Stomach (tissue), 4 donors: ENCODE data around the gene MCAT.

ENCODE experiments used
- POLR2A ChIP-seq, 4 donors: fragments of 450-650 bp; IDR thresholded peaks; one replicate each; pipeline ENCODE4 v1.6.1; 2016; ENCODE audit warnings: antibody characterized with exemption in 4 of 4, control low read depth in 2 of 4, mild to moderate bottlenecking in 1 of 4, moderate library complexity in 1 of 4
- TF ChIP-seq, protein P1 (sequence below), 7 experiments: fragments of 450-650 bp in 4 of 7; fragments of 200-600 bp in 3 of 7; sonication (generic) in 3 of 7; IDR thresholded peaks; one replicate each; pipeline ENCODE4 v1.5.1; 2016 to 2019; ENCODE audit warnings: antibody characterized with exemption in 7 of 7, control low read depth in 2 of 7, mild to moderate bottlenecking in 1 of 7

DNA sequence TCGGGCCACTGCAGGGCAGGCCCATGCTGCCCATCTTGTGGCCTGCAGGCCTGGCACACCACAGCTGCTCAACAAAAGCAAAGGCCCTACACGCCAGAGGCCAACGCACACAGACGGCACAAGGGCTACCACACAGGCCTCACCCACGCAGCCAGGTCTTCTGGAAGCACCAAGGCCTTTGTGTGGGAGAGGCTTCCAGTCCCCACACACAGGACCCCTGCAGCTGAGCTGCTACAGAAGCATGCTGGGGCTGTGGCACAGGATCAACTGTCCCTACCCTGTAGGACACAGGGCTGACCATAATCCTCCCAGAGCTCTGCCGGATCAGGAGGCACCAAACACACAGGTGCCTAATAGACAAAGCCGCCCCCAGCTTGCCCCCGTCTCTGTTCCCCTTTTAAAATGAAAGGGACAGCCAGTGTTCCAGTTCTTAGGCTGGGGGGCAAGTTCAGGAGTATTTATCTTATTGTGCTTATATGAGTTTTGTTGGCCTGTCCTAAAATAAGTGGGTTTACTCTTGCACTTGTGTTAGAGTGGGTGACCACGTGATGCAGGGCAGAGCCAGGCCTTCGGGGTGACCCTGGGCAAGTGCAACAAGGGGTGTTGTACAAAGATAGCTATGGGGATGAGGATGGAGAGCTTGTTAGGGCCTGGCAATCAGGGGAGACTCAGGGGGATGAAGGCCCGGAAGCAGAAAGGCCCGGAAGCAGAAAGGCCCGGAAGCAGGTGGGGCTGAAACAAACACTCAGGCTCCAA is 38.3 kb upstream of the MCAT start:
- no peak for TF ChIP-seq POLR2A (IDR thresholded peaks at IDR 0.05)
- TF ChIP-seq, protein P1, sequence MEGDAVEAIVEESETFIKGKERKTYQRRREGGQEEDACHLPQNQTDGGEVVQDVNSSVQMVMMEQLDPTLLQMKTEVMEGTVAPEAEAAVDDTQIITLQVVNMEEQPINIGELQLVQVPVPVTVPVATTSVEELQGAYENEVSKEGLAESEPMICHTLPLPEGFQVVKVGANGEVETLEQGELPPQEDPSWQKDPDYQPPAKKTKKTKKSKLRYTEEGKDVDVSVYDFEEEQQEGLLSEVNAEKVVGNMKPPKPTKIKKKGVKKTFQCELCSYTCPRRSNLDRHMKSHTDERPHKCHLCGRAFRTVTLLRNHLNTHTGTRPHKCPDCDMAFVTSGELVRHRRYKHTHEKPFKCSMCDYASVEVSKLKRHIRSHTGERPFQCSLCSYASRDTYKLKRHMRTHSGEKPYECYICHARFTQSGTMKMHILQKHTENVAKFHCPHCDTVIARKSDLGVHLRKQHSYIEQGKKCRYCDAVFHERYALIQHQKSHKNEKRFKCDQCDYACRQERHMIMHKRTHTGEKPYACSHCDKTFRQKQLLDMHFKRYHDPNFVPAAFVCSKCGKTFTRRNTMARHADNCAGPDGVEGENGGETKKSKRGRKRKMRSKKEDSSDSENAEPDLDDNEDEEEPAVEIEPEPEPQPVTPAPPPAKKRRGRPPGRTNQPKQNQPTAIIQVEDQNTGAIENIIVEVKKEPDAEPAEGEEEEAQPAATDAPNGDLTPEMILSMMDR (IDR thresholded peaks at IDR 0.05), result no peak
